ENCODE data around the gene PUDP. TPM values are rescaled to one million over a fixed set of nuclear protein-coding genes. Genes with fewer than 3 reads are reported as not detected.

PUDP gene
- total and polyA plus RNA-seq, 10 donors: 9.2 to 27.2 (median 21.1) TPM

DNA sequence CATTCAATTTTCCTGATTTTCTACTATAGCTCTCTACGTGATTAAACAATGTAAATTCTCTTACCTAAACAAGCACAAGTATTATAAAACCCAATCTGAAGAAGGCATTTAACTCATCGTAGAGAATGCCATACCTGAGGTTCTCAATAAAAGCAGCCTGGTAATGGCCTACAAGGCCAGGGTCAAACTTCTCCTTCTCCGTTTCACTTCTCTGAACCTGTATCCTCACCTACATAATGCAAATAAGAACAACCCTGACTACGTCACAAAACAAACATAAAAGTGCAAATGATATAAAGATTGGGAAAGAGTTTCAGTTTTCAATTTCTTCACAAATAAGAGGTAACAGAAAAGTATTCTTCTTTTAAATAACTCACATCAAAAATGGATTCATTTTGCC is 56.0 kb downstream of the PUDP start:
- H3K4me3 ChIP-seq: no peak overlapping the region
- no peak for DNase-seq
- no peaks in the 10 kb centered on the region for H3K27me3 ChIP-seq (replicated peaks in 1 of 7)
- H3K36me3 ChIP-seq: peaks cover 0 to 21% (median 0%) of the 10 kb centered on the region in 6 donors
- 78 to 89% (median 85%) methylated on average over 4 of the region's 4 CpGs for WGBS, 5 donors
- intact Hi-C loops (cut with DNase I; ENCODE audit: low total_unique reads): no loop called here
- H3K9me3 ChIP-seq: no peaks in the 10 kb centered on the region
- TF ChIP-seq POLR2AphosphoS5 (IDR thresholded peaks at IDR 0.05) (no peak), POLR2A (IDR thresholded peaks at IDR 0.05) (no peak)
- TF ChIP-seq, protein P1, sequence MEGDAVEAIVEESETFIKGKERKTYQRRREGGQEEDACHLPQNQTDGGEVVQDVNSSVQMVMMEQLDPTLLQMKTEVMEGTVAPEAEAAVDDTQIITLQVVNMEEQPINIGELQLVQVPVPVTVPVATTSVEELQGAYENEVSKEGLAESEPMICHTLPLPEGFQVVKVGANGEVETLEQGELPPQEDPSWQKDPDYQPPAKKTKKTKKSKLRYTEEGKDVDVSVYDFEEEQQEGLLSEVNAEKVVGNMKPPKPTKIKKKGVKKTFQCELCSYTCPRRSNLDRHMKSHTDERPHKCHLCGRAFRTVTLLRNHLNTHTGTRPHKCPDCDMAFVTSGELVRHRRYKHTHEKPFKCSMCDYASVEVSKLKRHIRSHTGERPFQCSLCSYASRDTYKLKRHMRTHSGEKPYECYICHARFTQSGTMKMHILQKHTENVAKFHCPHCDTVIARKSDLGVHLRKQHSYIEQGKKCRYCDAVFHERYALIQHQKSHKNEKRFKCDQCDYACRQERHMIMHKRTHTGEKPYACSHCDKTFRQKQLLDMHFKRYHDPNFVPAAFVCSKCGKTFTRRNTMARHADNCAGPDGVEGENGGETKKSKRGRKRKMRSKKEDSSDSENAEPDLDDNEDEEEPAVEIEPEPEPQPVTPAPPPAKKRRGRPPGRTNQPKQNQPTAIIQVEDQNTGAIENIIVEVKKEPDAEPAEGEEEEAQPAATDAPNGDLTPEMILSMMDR (IDR thresholded peaks at IDR 0.05 in 8 of 11, conservative IDR thresholded peaks at IDR 0.05 in 3 of 11): no peak
- no peak overlapping the region for H3K27ac ChIP-seq
- peaks cover under 1 to 26% (median 8%) of the 10 kb centered on the region in 6 donors for H3K4me1 ChIP-seq

DNA sequence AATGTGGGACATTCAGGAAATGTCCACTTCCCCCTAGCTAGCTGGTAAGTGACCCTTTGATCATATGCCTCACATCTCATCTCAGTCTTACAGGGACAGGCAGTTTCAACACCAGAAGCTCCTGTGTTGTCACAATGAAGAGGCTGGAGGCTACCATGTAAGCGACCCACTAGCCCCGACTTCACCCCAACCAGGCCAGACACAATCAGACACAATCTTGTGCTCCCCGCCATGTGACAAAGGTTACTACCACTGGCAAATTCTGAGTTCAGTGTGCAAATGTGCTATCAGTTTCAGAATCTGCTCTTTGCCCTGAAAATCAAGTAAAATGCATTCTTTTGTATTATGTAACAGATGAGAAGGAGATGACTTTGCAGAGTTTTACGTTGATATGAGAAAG is 57.3 kb downstream of the PUDP start:
- H3K36me3 ChIP-seq: peaks cover 0 to 11% (median 0%) of the 10 kb centered on the region in 6 donors
- no peaks in the 10 kb centered on the region for H3K27me3 ChIP-seq (replicated peaks in 1 of 7)
- H3K4me3 ChIP-seq: no peak overlapping the region
- DNase-seq: no peak
- H3K4me1 ChIP-seq: peaks cover 11 to 39% (median 21%) of the 10 kb centered on the region in 6 donors
- TF ChIP-seq, protein P1 (IDR thresholded peaks at IDR 0.05 in 8 of 11, conservative IDR thresholded peaks at IDR 0.05 in 3 of 11): no peak
- TF ChIP-seq POLR2A (IDR thresholded peaks at IDR 0.05) (no peak), POLR2AphosphoS5 (IDR thresholded peaks at IDR 0.05) (no peak)
- intact Hi-C loops (cut with DNase I; ENCODE audit: low total_unique reads): no loop called here
- WGBS, 5 donors: 57 to 74% (median 66%) methylated on average over 4 of the region's 4 CpGs
- no peak overlapping the region for H3K27ac ChIP-seq
- no peaks in the 10 kb centered on the region for H3K9me3 ChIP-seq

DNA sequence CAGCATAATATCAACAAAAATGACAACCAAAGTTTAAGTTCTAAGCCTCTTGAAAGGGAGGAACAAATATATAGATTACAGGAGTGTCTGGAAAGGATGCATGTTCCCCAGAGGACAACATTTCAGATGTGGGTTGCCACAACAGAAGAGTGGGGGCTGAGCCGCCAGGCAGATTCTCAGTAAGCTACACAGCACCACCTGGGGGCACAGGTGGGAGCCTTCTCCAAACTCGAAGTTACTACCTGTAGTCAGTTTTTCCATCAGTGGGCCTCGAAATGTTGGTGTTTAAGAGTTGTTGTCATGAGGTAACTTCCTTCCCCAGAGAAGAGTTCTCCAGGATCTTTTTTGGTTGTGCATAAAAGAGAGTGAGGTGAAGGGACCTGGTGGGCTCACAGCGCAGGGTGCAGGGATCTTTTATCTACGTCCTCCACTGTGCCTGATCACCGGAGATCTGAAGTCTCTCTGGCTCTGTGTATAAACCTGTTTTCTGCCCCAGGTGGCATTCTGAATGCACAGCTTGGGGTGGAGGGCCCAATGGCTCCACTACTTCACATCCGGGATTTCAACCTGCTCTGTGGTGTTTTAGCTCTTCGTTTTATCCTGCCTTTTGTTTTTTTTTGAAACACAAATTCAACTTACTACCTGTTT is 58.9 kb downstream of the PUDP start:
- intact Hi-C loops (cut with DNase I; ENCODE audit: low total_unique reads): no loop called here
- H3K27me3 ChIP-seq (replicated peaks in 1 of 7): no peaks in the 10 kb centered on the region
- H3K4me1 ChIP-seq: peaks cover 22 to 55% (median 36%) of the 10 kb centered on the region in 6 donors
- H3K4me3 ChIP-seq: no peak overlapping the region
- 56 to 81% (median 72%) methylated on average over 8 of the region's 8 CpGs for WGBS, 5 donors
- H3K9me3 ChIP-seq: no peaks in the 10 kb centered on the region
- H3K27ac ChIP-seq: peak overlapping the region in 1 of 8 donors; percentile 1
- TF ChIP-seq POLR2AphosphoS5 (IDR thresholded peaks at IDR 0.05): no peak
- TF ChIP-seq, protein P1 (IDR thresholded peaks at IDR 0.05 in 8 of 11, conservative IDR thresholded peaks at IDR 0.05 in 3 of 11): peak in 8 of 11 experiments; percentile 14 to 48 (median 38)
- peak; percentile 84 for DNase-seq
- no peaks in the 10 kb centered on the region for H3K36me3 ChIP-seq

DNA sequence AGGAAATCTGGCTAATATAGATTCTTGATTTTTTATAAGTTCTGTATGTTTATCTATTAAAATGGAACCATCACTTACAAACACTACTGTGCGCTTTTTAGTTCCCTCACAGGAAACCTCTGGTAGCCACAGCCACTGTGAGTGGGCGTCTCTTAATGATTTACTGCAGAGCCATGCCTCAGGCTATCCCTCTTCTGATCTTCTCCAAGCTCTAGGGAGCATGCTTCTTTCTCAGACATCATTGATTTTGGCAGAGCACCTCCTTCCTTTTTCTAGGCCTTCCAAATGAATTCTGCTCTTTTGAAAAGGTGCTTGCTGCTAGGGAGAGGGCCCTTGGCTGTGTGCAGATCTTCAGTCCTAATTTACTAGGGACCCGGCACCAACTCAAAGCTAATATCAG is 61.6 kb downstream of the PUDP start:
- H3K4me3 ChIP-seq: no peak overlapping the region
- 49 to 61% (median 53%) methylated on average over 3 of the region's 3 CpGs for WGBS, 5 donors
- peak overlapping the region in 1 of 8 donors; percentile 13 for H3K27ac ChIP-seq
- H3K4me1 ChIP-seq: peaks cover 34 to 77% (median 54%) of the 10 kb centered on the region in 6 donors
- TF ChIP-seq POLR2AphosphoS5 (IDR thresholded peaks at IDR 0.05): no peak
- TF ChIP-seq POLR2A (IDR thresholded peaks at IDR 0.05): no peak
- TF ChIP-seq, protein P1 (IDR thresholded peaks at IDR 0.05 in 8 of 11, conservative IDR thresholded peaks at IDR 0.05 in 3 of 11): no peak
- no peaks in the 10 kb centered on the region for H3K36me3 ChIP-seq
- no peaks in the 10 kb centered on the region for H3K9me3 ChIP-seq
- H3K27me3 ChIP-seq (replicated peaks in 1 of 7): no peaks in the 10 kb centered on the region
- no peak for DNase-seq
- intact Hi-C loops (cut with DNase I; ENCODE audit: low total_unique reads): no loop called here

Data from spleen (tissue), 11 donors.